ENCODE results near the gene CADPS. TPM values are rescaled to one million over a fixed set of nuclear protein-coding genes. Genes with fewer than 3 reads are reported as not detected.

Gene CADPS
- total RNA-seq, 4 donors from 2014 or later: 1.0 to 8.1 (median 2.0) TPM

- H3K4me3 ChIP-seq: no peak overlapping the region
- WGBS: 58% methylated on average over 1 of the region's 1 CpG
- H3K27me3 ChIP-seq: no peaks in the 10 kb centered on the region
- TF ChIP-seq EP300 (IDR thresholded peaks at IDR 0.05) (no peak), POLR2AphosphoS5 (IDR thresholded peaks at IDR 0.05) (no peak), CTCF (IDR thresholded peaks at IDR 0.05) (no peak), POLR2A (IDR thresholded peaks at IDR 0.05; ENCODE audit: low read depth) (no peak)
- no peak overlapping the region for H3K27ac ChIP-seq (replicated peaks in 1 of 4)
- intact Hi-C loops (cut with DNase I): no loop called here
- no peaks in the 10 kb centered on the region for H3K9me3 ChIP-seq
- no peak for DNase-seq (ENCODE audit: extremely low spot score)
- H3K36me3 ChIP-seq: no peaks in the 10 kb centered on the region
- no peaks in the 10 kb centered on the region for H3K4me1 ChIP-seq
Measured at GRCh38 chr3:62839748-62840147, 35.5 kb downstream of the CADPS start.

- no peaks in the 10 kb centered on the region for H3K4me1 ChIP-seq
- TF ChIP-seq EP300 (IDR thresholded peaks at IDR 0.05) (no peak), CTCF (IDR thresholded peaks at IDR 0.05) (no peak), POLR2AphosphoS5 (IDR thresholded peaks at IDR 0.05) (no peak), POLR2A (IDR thresholded peaks at IDR 0.05; ENCODE audit: low read depth) (no peak)
- H3K36me3 ChIP-seq: no peaks in the 10 kb centered on the region
- no peaks in the 10 kb centered on the region for H3K9me3 ChIP-seq
- no peaks in the 10 kb centered on the region for H3K27me3 ChIP-seq
- DNase-seq (ENCODE audit: extremely low spot score): no peak
- no peak overlapping the region for H3K4me3 ChIP-seq
- no peak overlapping the region for H3K27ac ChIP-seq (replicated peaks in 1 of 4)
- intact Hi-C loops (cut with DNase I): no loop called here
- WGBS: 79% methylated on average over 6 of the region's 6 CpGs
Measured at GRCh38 chr3:62837145-62837787, 38.0 kb downstream of the CADPS start.

GRCh38 chr3:62835554-62836236 lies 39.5 kb downstream of the CADPS start:
- H3K27ac ChIP-seq (replicated peaks in 1 of 4): no peak overlapping the region
- H3K27me3 ChIP-seq: no peaks in the 10 kb centered on the region
- TF ChIP-seq POLR2AphosphoS5 (IDR thresholded peaks at IDR 0.05) (no peak), CTCF (IDR thresholded peaks at IDR 0.05) (no peak), POLR2A (IDR thresholded peaks at IDR 0.05; ENCODE audit: low read depth) (no peak), EP300 (IDR thresholded peaks at IDR 0.05) (no peak)
- H3K4me1 ChIP-seq: no peaks in the 10 kb centered on the region
- no peaks in the 10 kb centered on the region for H3K36me3 ChIP-seq
- no peaks in the 10 kb centered on the region for H3K9me3 ChIP-seq
- intact Hi-C loops (cut with DNase I): no loop called here
- no peak overlapping the region for H3K4me3 ChIP-seq
- 44% methylated on average over 3 of the region's 3 CpGs for WGBS
- DNase-seq (ENCODE audit: extremely low spot score): no peak

DNA sequence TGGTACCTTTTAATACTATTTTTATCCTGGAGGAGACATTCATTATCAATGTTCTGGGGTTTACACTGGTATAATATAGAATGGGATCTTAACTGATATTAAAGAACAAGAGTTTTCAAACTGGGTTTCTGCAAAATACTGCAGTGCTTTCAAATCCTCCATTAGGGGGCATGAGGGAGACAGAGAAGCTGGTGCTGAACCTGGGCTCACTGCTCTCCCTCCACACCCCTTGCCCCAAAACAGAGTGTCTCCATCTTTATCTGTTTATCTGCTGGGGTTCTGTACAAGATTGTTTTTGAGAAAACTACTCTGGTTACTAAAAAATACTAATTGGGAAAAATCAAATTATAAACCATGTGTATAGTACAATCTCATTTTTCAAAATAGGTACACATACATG lies 41.7 kb downstream of the CADPS start:
- DNase-seq (ENCODE audit: extremely low spot score): no peak
- Histone ChIP-seq H3K9me3 (no peaks in the 10 kb centered on the region), H3K4me3 (no peak overlapping the region), H3K27ac (replicated peaks in 1 of 4) (no peak overlapping the region), H3K36me3 (no peaks in the 10 kb centered on the region), H3K27me3 (no peaks in the 10 kb centered on the region), H3K4me1 (no peaks in the 10 kb centered on the region)
- intact Hi-C loops (cut with DNase I): no loop called here
- TF ChIP-seq POLR2A (IDR thresholded peaks at IDR 0.05; ENCODE audit: low read depth): no peak
- TF ChIP-seq POLR2AphosphoS5 (IDR thresholded peaks at IDR 0.05): no peak
- TF ChIP-seq CTCF (IDR thresholded peaks at IDR 0.05): no peak
- no peak for TF ChIP-seq EP300 (IDR thresholded peaks at IDR 0.05)
